Islet precursor cell (in vitro differentiated cells): ENCODE measurements around the gene B4GALT6.
A peak's percentile ranks its signal among the peaks of the same experiment; 100 is the strongest.

Experiments used
- DNase-seq: peaks from one replicate; pipeline ENCODE4 v3.0.0-alpha.2; 2018

The B4GALT6 gene

DNA sequence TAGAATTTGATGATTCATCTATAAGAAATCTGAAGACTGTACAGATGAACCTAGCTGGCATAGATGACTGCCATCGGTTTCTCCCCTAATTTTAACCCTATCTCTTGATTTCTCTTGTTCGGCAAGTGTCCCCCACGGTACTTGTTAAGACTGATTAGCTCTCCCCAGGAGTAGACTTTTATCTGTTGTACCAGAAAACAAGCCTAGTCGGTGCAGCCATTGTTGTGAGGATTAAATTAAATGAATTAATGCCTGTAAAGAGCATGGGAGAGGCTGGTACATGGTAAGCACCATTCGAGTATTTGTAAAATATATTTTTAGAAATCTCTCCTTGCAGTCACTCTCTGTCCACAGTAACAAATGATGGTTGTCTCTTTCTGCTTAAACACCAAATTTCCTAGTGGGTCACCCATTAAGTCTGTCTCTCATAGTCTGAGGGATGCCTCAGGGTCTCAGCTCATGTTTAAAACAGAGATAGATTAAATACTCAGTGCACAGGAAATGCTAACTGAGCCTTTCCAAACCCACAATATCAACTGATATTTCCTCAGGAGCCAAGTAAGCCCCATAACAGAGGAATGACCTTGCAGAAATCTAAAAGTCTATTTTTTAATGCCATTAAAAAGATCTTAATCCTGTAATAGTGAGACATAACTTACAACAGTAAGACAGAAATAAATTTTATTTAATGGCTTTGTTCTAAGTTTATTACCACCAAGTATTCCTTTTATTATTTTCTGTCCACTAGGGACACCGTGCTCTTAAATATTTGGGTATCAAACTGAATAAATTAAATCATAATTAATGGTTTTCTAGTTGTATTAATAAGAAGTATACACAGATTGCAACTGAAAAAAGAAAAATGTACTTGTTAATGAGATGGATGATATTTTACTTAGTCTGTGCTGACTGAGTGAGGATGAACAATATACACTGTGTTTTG, 2.9 kb upstream of the B4GALT6 start:
- DNase-seq = no peak

- DNase-seq = no peak
These were observed 2.2 kb upstream of the B4GALT6 start for GRCh38 chr18:31686572-31686971.

- DNase-seq = peak; percentile 87
These were observed 1.0 kb upstream of the B4GALT6 start for GRCh38 chr18:31685097-31686082.

- DNase-seq = no peak
These were observed 458 bp downstream of the B4GALT6 start for GRCh38 chr18:31683968-31684278.

DNA sequence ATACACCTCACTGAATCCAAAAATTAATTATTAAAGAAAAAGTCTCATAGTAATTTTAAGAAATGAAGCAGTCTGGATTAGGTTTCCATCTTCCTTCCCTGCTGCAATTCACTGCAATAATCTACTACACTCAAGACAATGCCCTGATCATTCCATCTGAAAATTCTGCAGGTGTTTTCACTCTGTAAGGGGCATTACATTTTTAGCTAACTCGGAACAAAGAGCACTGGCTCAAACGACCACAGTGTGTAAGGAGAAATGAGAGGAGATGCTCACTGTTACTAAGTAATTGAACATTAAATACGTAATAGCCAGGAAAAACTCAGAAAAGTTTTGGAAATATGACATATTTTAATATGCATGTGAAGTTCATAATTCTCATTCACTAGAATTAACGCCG, 1.3 kb downstream of the B4GALT6 start:
- no peak for DNase-seq

- no peak for DNase-seq
These were observed 3.4 kb downstream of the B4GALT6 start for GRCh38 chr18:31680831-31681568.

- DNase-seq = no peak
These were observed 4.0 kb downstream of the B4GALT6 start for GRCh38 chr18:31680433-31680811.

- no peak for DNase-seq
These were observed 4.5 kb downstream of the B4GALT6 start for GRCh38 chr18:31679791-31680432.

DNA sequence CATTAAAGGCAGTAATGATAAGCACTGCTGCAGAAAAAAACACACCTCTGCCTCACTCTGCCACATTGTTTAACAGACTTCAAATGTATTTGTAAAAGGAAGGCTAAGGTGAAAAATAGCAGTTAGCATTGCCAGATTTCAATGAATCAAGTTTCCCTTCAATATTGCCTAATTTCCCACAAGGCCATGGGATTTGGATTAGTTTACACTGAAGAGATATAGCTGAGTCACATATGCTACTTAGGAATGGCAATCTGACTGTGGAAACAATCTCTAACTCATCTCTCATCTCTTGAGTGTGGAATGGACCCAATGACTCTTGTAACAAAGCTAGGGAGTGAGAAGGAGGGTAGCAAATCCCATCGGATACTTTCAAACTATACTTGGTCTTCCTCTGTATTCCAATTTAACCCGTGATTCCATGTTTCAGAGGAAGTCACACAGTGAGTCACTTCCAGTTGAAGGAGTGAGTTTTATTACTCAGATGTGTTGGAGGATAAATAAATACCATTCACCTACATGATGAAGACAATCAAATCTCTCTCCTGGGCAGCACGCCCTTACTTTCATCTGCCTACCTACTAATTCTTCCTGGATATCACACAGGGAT, 5.1 kb downstream of the B4GALT6 start:
- DNase-seq = no peak

DNA sequence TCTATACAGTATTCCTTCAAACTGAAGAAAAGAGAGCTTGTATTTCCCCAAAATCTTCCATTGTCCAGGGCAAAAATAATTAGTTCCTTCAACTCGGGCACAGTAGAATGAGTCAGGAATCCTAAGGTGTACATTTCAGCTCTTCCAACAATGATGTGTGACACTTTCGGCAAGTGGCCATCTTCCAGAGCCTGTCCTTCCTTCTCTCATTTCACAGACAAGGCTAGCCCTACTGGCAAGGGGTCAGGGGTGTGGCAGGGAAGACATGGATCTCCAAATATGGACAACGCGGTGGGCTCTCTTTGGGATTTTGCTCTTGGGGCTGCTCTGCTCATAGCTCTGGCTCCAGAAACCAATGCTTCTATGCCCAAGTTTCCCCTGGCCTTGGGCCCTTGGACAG, 6.0 kb downstream of the B4GALT6 start:
- no peak for DNase-seq

- no peak for DNase-seq
These were observed 6.8 kb downstream of the B4GALT6 start for GRCh38 chr18:31677592-31677991.

DNA sequence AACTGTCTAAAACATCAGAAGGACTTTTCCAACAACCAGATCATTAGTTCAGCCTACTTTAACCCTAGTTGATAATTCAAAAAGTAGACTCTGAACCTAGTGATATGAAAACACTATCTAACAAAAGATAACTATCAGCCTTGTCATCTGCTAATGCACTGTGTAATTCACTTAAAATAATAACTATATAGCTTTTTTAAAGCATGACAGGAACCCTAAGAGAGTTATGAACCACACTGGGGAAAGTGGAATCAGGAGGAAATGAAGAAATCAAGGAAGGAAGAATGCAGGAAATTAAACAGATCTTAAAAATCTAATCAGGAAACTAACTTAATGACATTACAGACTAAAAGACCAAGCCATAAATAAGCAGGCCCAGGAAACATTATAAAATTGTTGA, 9.0 kb downstream of the B4GALT6 start:
- DNase-seq = no peak

GRCh38 chr18:31672628-31673135, 11.7 kb downstream of the B4GALT6 start:
- no peak for DNase-seq

- no peak for DNase-seq
These were observed 12.4 kb downstream of the B4GALT6 start for GRCh38 chr18:31671951-31672350.

DNA sequence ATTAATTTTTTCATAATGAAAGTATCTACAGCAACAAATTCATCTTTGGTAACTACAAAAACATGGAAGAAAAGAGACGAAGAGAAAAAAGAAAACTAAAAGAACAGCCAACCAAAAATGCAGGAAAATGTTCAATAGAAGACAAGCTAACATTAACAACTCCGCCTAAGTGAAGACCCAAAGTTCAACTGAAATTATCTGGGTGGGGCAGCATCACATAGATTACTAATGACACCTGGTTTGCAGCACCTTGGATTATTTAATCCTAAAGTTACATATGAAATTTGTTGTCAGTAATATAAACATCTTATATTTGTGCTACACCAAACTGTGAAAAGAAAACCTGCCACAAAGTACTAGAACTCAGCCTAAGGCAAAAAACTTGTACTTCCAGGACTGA, 14.8 kb downstream of the B4GALT6 start:
- no peak for DNase-seq

DNA sequence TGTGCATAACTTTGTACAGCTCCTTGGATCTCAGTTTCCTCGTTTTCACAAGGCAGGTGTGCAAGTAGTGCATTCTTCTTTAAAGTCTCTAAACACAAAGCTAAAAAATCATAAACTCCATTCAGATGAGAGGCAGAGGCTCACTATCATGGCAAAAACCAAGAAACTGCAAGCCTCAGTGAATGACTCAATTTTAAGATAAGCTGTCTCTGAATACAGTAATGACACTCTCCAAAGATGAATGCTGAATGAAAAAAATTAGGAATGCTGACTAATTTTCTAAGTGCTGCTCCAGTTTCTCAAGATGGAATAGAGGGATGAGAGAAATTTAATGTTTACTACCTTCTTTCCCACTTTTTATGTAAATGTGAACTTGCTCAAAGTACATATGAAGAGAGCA, 17.2 kb downstream of the B4GALT6 start:
- DNase-seq = no peak

- DNase-seq = no peak
These were observed 18.3 kb downstream of the B4GALT6 start for GRCh38 chr18:31666055-31666454.

GRCh38 chr18:31664101-31664500, 20.3 kb downstream of the B4GALT6 start:
- DNase-seq = no peak

DNA sequence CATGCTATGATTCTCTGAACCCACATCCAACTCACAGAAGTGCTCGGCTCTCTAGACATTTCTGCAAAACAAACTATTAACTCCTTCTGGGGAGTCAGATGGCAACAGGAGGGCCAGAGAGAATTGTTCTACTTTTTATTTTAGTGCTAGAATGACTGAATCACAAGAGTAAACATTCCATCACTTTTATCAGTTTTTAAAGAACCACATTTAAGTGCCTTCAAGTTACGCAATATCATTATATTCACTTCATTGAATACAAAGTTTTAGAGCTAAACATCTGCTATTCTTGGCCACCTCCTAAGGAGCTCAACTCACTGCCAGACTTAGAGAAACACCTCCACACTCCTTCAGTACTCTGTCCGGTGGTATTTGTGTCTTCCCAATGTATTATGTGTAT, 22.4 kb downstream of the B4GALT6 start:
- DNase-seq = no peak

DNA sequence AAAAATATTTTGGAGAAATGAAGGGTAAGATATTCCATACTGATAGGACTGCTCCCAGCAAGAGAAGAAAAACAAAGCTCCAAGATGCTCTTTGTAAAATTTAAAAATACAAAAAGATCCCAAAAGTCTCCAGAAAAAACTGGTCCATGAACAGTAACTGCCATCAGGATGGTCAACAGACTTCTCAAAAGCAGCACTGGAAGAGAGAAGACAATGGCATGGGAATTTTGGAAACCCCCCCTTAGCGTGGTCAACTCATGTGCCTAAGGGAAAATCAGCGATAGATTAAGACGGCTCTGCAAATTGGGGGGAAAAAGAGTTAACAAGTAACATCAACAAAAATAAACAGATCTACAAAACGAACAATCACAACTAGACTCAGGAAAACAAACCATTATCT, 23.6 kb downstream of the B4GALT6 start:
- no peak for DNase-seq

DNA sequence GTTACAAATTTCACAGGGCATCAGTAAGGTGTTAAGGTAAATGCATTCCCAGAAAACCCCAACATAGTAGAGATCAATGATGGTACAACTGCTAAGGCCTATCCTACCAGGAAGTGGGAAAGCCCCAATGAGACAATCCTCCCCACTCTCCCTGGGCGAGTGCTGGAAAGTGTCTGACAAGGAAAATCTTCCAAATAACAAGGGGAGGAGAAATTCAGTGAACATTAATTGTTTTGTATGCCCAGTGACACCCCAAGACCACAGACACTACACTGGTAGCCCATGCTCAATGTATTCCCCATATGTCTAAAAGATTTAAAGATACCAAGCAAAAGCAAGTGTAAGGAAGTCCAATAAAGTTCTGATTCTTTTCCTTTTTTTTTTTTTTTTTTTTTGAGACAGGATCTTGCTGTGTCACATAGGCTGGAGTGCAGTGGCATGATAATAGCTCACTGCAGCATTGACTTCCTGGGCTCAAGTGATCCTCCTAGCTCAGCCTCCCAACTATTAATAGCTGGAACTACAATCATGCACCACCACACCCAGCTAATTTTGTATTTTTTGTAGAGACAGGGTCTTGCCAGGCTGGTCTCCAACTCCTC, 24.7 kb downstream of the B4GALT6 start:
- DNase-seq = no peak
